Measurements from ENCODE around the gene DDAH1. TPM values are rescaled to one million over a fixed set of nuclear protein-coding genes. Genes with fewer than 3 reads are reported as not detected.

DDAH1 gene
- total and polyA plus RNA-seq, 2 of the 4 experiments (the other 2 are of a cell fraction): 78.0 to 94.5 TPM

DNA sequence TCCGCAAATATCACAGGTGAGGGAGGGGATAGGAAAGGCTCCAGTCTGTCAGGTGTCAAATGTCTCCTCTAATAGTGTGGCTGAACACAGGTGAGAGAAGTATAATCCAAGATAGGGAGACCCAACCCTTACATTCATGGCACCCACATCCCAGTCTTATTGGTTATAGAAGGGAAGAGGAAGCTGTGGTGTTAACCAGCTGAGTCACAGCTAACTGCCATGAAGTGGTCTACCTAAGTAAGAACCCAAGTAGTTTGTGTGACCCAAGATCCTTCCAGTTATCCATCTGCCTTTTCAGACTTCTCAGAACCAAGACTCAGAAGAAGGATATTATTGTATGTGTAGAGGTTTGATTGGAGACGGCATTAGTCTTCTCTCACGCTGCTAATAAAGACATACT, 37.1 kb downstream of the DDAH1 start:
- CTCF ChIA-PET: no interaction called here
- POLR2A ChIA-PET (ENCODE audit: unreplicated experiment): no interaction called here
- Histone ChIP-seq H4K91ac (ENCODE audit: insufficient read depth, low read depth, low read length) (no peak overlapping the region), H3K23ac (ENCODE audit: low read depth, low read length) (no peak overlapping the region), H2BK5ac (ENCODE audit: low read depth, low read length, poor library complexity, severe bottlenecking) (no peak overlapping the region), H3K4me1 (ENCODE audit: control insufficient read depth, insufficient read depth, low read length) (no peaks in the 10 kb centered on the region; the same call in 1 of the 2 replicates), H3K36me3 (ENCODE audit: control insufficient read depth, insufficient read depth, low read length) (peaks cover 2% of the 10 kb centered on the region; the same call in 1 of the 2 replicates), H3K27ac (ENCODE audit: insufficient read depth, low read length) (no peak overlapping the region), H2AFZ (replicated peaks; ENCODE audit: low read length, poor library complexity) (no peak overlapping the region), H3K4me3 (ENCODE audit: insufficient read depth, low read depth, low read length) (no peak overlapping the region), H3K9ac (ENCODE audit: low read depth, low read length) (no peak overlapping the region), H4K20me1 (ENCODE audit: insufficient read depth, low read length) (peaks cover 3% of the 10 kb centered on the region; the same call in 1 of the 2 replicates), H3K18ac (ENCODE audit: low read depth, low read length) (no peak overlapping the region), H3K9me3 (ENCODE audit: control insufficient read depth, insufficient read depth, low read length) (no peaks in the 10 kb centered on the region), H2AK9ac (replicated peaks; ENCODE audit: low read depth, low read length, poor library complexity) (no peak overlapping the region), H2BK120ac (ENCODE audit: low read depth, low read length) (no peak overlapping the region), H4K5ac (ENCODE audit: low read depth, low read length) (no peak overlapping the region), H2AK5ac (ENCODE audit: low read depth, low read length) (no peak overlapping the region), H2BK20ac (ENCODE audit: low read depth, low read length) (no peak overlapping the region), H2BK15ac (ENCODE audit: low read depth, low read length) (no peak overlapping the region), H3K56ac (ENCODE audit: extremely low read depth, insufficient read depth, low read length) (no peak overlapping the region), H3K27me3 (ENCODE audit: control insufficient read depth, insufficient read depth, low read length) (no peaks in the 10 kb centered on the region), H3K9me1 (ENCODE audit: insufficient read depth, low read length) (peaks cover 6% of the 10 kb centered on the region; the same call in 1 of the 2 replicates), H3K14ac (replicated peaks; ENCODE audit: low read depth, low read length) (no peak overlapping the region), H3K79me1 (ENCODE audit: low read depth in 1 of 2, low read length in 2 of 2) (peaks cover 28 to 56% of the 10 kb centered on the region in 2 experiments), H3K4ac (ENCODE audit: low read depth, low read length) (no peak overlapping the region), H4K8ac (ENCODE audit: low read depth in 2 of 2, low read length in 2 of 2) (no peak overlapping the region), H3K4me2 (ENCODE audit: low read depth, low read length) (no peak overlapping the region)
- no TSS peak for BruUV-seq (replicated peaks)
- TF ChIP-seq CEBPB (IDR thresholded peaks at IDR 0.05; ENCODE audit: low read depth, low read length) (no peak), RCOR1 (IDR thresholded peaks at IDR 0.05; ENCODE audit: insufficient replicate concordance, low read length) (no peak), RFX5 (IDR thresholded peaks at IDR 0.05; ENCODE audit: low read depth, low read length) (no peak), CHD1 (IDR thresholded peaks at IDR 0.05; ENCODE audit: low read depth, low read length) (no peak), USF2 (IDR thresholded peaks at IDR 0.05; ENCODE audit: low read depth, low read length) (no peak), MXI1 (IDR thresholded peaks at IDR 0.05; ENCODE audit: borderline replicate concordance, low read depth, low read length) (no peak)
- TF ChIP-seq, protein P1, sequence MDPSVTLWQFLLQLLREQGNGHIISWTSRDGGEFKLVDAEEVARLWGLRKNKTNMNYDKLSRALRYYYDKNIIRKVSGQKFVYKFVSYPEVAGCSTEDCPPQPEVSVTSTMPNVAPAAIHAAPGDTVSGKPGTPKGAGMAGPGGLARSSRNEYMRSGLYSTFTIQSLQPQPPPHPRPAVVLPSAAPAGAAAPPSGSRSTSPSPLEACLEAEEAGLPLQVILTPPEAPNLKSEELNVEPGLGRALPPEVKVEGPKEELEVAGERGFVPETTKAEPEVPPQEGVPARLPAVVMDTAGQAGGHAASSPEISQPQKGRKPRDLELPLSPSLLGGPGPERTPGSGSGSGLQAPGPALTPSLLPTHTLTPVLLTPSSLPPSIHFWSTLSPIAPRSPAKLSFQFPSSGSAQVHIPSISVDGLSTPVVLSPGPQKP (IDR thresholded peaks at IDR 0.05; ENCODE audit: borderline replicate concordance, low read depth, low read length): no peak
- intact Hi-C loops (cut with micrococcal nuclease) (no loop called here), in situ Hi-C loops (cut with MboI; ENCODE audit: low sequenced_read_pairs) (no loop called here), dilution Hi-C loops (cut with HindIII; ENCODE audit: low sequenced_read_pairs, unreplicated experiment) (no loop called here)
- WGBS, 2 experiments (ENCODE audit: extremely low coverage in 2 of 2, insufficient read length in 1 of 2): no CpG with 5 or more reads among the region's 3 CpGs
- ATAC-seq (ENCODE audit: low read depth) (no peak), DNase-seq (no peak)
